Measurements from ENCODE around the gene MTHFD2. TPM values are rescaled to one million over a fixed set of nuclear protein-coding genes. Genes with fewer than 3 reads are reported as not detected.

MTHFD2 gene
- total and polyA plus RNA-seq, 2 donors (not counting 3 experiments of a cell fraction or from before 2014, with no cell fraction given), result 25.6 to 83.2 TPM

- H3K9me1 ChIP-seq (replicated peaks; ENCODE audit: control insufficient read depth, extremely low read depth, insufficient read depth, low read length), result no peaks in the 10 kb centered on the region
- no peaks in the 10 kb centered on the region for H3K9me3 ChIP-seq (replicated peaks; ENCODE audit: control insufficient read depth, insufficient read depth, low read length)
- H3K9ac ChIP-seq (replicated peaks; ENCODE audit: extremely low read depth, insufficient read depth, low read length), result no peak overlapping the region
- no peak overlapping the region for H3K4me3 ChIP-seq (replicated peaks in 1 of 3; ENCODE audit: insufficient read depth in 1 of 3, low read depth in 1 of 3, low read length in 3 of 3)
- DNase-seq (ENCODE audit: low read depth, low spot score), result no peak
- intact Hi-C loops (cut with micrococcal nuclease), result loop anchor here (10.0 kb wide), 1 partner anchor 429 kb away; the partner anchor contains the start of gene STAMBP
- dilution Hi-C loops (cut with MboI; ENCODE audit: extremely low pct_ligation_motif_present, low sequenced_read_pairs), result no loop called here
- ChIA-PET POLR2A (no interaction called here), CTCF (interaction anchor here (1.4 kb wide), 1 partner anchor 30 kb away, joined by 3 read pairs; no protein-coding TSS in a partner anchor)
- TF ChIP-seq, protein P1, sequence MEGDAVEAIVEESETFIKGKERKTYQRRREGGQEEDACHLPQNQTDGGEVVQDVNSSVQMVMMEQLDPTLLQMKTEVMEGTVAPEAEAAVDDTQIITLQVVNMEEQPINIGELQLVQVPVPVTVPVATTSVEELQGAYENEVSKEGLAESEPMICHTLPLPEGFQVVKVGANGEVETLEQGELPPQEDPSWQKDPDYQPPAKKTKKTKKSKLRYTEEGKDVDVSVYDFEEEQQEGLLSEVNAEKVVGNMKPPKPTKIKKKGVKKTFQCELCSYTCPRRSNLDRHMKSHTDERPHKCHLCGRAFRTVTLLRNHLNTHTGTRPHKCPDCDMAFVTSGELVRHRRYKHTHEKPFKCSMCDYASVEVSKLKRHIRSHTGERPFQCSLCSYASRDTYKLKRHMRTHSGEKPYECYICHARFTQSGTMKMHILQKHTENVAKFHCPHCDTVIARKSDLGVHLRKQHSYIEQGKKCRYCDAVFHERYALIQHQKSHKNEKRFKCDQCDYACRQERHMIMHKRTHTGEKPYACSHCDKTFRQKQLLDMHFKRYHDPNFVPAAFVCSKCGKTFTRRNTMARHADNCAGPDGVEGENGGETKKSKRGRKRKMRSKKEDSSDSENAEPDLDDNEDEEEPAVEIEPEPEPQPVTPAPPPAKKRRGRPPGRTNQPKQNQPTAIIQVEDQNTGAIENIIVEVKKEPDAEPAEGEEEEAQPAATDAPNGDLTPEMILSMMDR (IDR thresholded peaks at IDR 0.05; ENCODE audit: extremely low read depth in 1 of 2, insufficient read depth in 1 of 2, low read depth in 1 of 2, low read length in 2 of 2), result no peak
- no peak for TF ChIP-seq FOS (IDR thresholded peaks at IDR 0.05; ENCODE audit: borderline replicate concordance, insufficient read depth, low read length)
- TF ChIP-seq GATA2 (IDR thresholded peaks at IDR 0.05; ENCODE audit: insufficient read depth, insufficient read length, low read depth, low read length), result no peak
- no peak for TF ChIP-seq MYC (IDR thresholded peaks at IDR 0.05; ENCODE audit: low read depth, low read length)
- H3K27me3 ChIP-seq (ENCODE audit: control insufficient read depth in 2 of 2, insufficient read depth in 2 of 2, low read length in 2 of 2), result peaks cover 0 to 2% of the 10 kb centered on the region in 2 experiments
- no peaks in the 10 kb centered on the region for H3K36me3 ChIP-seq (ENCODE audit: control insufficient read depth in 2 of 2, extremely low read depth in 1 of 2, insufficient read depth in 2 of 2, low read length in 2 of 2)
- H3K27ac ChIP-seq (ENCODE audit: insufficient read depth, low read depth, low read length), result no peak overlapping the region
- no peaks in the 10 kb centered on the region for H3K79me2 ChIP-seq (ENCODE audit: control insufficient read depth, insufficient read depth, low read length)
- no peak for FAIRE-seq
- no peaks in the 10 kb centered on the region for H3K4me1 ChIP-seq (ENCODE audit: control insufficient read depth, extremely low read depth, insufficient read depth, low read length)
- no TSS peak for BruUV-seq (replicated peaks)
- no peak overlapping the region for H2AFZ ChIP-seq (ENCODE audit: low read depth, low read length)
- no peaks in the 10 kb centered on the region for H4K20me1 ChIP-seq (replicated peaks; ENCODE audit: control insufficient read depth, extremely low read depth, insufficient read depth, low read length)
- H3K4me2 ChIP-seq (ENCODE audit: insufficient read depth, low read length), result no peak overlapping the region
Measured at GRCh38 chr2:74253971-74254310, 55.5 kb downstream of the MTHFD2 start.

DNA sequence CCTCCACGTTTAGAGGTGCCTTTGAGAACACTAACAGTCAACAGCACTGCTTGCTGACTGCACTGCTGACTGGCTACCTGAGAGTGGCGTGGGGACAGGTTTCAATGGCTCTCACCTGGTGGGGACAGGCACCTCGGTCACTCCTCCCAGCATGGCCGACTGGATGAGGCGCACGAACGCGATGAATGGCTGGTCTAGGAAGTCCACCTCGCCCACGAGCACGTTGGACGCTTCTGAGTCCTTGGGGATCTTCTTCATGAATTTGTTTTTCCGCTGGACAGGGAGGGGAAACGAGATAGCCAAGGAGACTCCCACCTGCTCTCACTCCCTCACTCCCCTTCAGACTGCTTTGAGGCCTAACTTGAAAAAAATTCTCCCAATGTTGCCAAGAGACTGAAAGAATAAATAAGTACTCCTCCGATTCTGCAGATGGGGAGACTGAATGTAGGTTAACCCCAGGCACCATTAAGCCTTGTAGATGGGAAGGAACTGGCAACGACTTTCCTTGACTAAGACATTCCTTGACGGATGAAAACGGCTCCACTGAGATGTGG is 57.3 kb downstream of the MTHFD2 start:
- H3K4me1 ChIP-seq (ENCODE audit: control insufficient read depth, extremely low read depth, insufficient read depth, low read length), result no peaks in the 10 kb centered on the region
- peaks cover 0 to 2% of the 10 kb centered on the region in 2 experiments for H3K27me3 ChIP-seq (ENCODE audit: control insufficient read depth in 2 of 2, insufficient read depth in 2 of 2, low read length in 2 of 2)
- no peaks in the 10 kb centered on the region for H4K20me1 ChIP-seq (replicated peaks; ENCODE audit: control insufficient read depth, extremely low read depth, insufficient read depth, low read length)
- no peaks in the 10 kb centered on the region for H3K79me2 ChIP-seq (ENCODE audit: control insufficient read depth, insufficient read depth, low read length)
- no peaks in the 10 kb centered on the region for H3K36me3 ChIP-seq (ENCODE audit: control insufficient read depth in 2 of 2, extremely low read depth in 1 of 2, insufficient read depth in 2 of 2, low read length in 2 of 2)
- H3K9ac ChIP-seq (replicated peaks; ENCODE audit: extremely low read depth, insufficient read depth, low read length), result no peak overlapping the region
- H2AFZ ChIP-seq (ENCODE audit: low read depth, low read length), result no peak overlapping the region
- no TSS peak for BruUV-seq (replicated peaks)
- ChIA-PET CTCF (no interaction called here), POLR2A (no interaction called here)
- no peaks in the 10 kb centered on the region for H3K9me3 ChIP-seq (replicated peaks; ENCODE audit: control insufficient read depth, insufficient read depth, low read length)
- H3K4me3 ChIP-seq (replicated peaks in 1 of 3; ENCODE audit: insufficient read depth in 1 of 3, low read depth in 1 of 3, low read length in 3 of 3), result no peak overlapping the region
- FAIRE-seq, result no peak
- no peak overlapping the region for H3K27ac ChIP-seq (ENCODE audit: insufficient read depth, low read depth, low read length)
- no peak for DNase-seq (ENCODE audit: low read depth, low spot score)
- no peaks in the 10 kb centered on the region for H3K9me1 ChIP-seq (replicated peaks; ENCODE audit: control insufficient read depth, extremely low read depth, insufficient read depth, low read length)
- no peak overlapping the region for H3K4me2 ChIP-seq (ENCODE audit: insufficient read depth, low read length)
- dilution Hi-C loops (cut with MboI; ENCODE audit: extremely low pct_ligation_motif_present, low sequenced_read_pairs) (no loop called here), intact Hi-C loops (cut with micrococcal nuclease) (loop anchor here (10.0 kb wide), 1 partner anchor 431 kb away; the partner anchor contains the start of gene STAMBP)
- TF ChIP-seq GATA2 (IDR thresholded peaks at IDR 0.05; ENCODE audit: insufficient read depth, insufficient read length, low read depth, low read length) (no peak), FOS (IDR thresholded peaks at IDR 0.05; ENCODE audit: borderline replicate concordance, insufficient read depth, low read length) (no peak), JUN (IDR thresholded peaks at IDR 0.05; ENCODE audit: borderline replicate concordance, insufficient read depth, insufficient read length, low read depth) (no peak), EZH2 (IDR thresholded peaks at IDR 0.05; ENCODE audit: borderline replicate concordance, low read depth, low read length, severe bottlenecking) (no peak), MYC (IDR thresholded peaks at IDR 0.05; ENCODE audit: low read depth, low read length) (no peak), POLR2AphosphoS5 (IDR thresholded peaks at IDR 0.05; ENCODE audit: insufficient read depth, low read depth, low read length) (no peak), POLR2A (IDR thresholded peaks at IDR 0.05; ENCODE audit: low read depth, low read length) (no peak), MAX (IDR thresholded peaks at IDR 0.05; ENCODE audit: insufficient read depth, insufficient read length) (no peak)
- TF ChIP-seq, protein P1 (IDR thresholded peaks at IDR 0.05; ENCODE audit: extremely low read depth in 1 of 2, insufficient read depth in 1 of 2, low read depth in 1 of 2, low read length in 2 of 2), result no peak

Data from endothelial cell of umbilical vein (primary cell).